Fibroblast of lung (primary cell): ENCODE data around the gene ESRRA. TPM values are rescaled to one million over a fixed set of nuclear protein-coding genes. Genes with fewer than 3 reads are reported as not detected.

ENCODE experiments used
- DNase-seq, 2 donors: peaks; one replicate each; pipeline versions ENCODE4 v3.0.0 to v3.0.0-alpha.2; 2010; ENCODE audit warnings: low read depth in 2 of 2
- H2AFZ ChIP-seq: 2 replicates; pipeline ENCODE4 v1.5.1; 2012; ENCODE audit warnings: low read length, control low read depth, inconsistent platforms
- H3K27ac ChIP-seq: 2 replicates; pipeline ENCODE4 v1.5.1; 2011; ENCODE audit warnings: low read length, control low read depth; ENCODE audit not compliant: insufficient read depth
- H3K27me3 ChIP-seq: 2 replicates; pipeline ENCODE4 v1.5.1; 2011; ENCODE audit warnings: mild to moderate bottlenecking, low read length; ENCODE audit not compliant: control insufficient read depth, insufficient read depth
- H3K36me3 ChIP-seq: 2 replicates; pipeline ENCODE4 v1.5.1; 2011; ENCODE audit warnings: low read length; ENCODE audit not compliant: control insufficient read depth, insufficient read depth
- H3K4me1 ChIP-seq: 2 replicates; pipeline ENCODE4 v1.5.1; 2011; ENCODE audit warnings: low read length; ENCODE audit not compliant: control insufficient read depth, insufficient read depth; ENCODE audit errors: extremely low read depth
- H3K4me2 ChIP-seq: 2 replicates; pipeline ENCODE4 v1.5.1; 2011; ENCODE audit warnings: low read length, control low read depth; ENCODE audit not compliant: insufficient read depth; ENCODE audit errors: extremely low read depth
- H3K4me3 ChIP-seq, 4 experiments: fragments of 200-600 bp in 1 of 4; sonication (generic) in 1 of 4; replicated peaks in 1 of 4; 2 replicates each; pipeline ENCODE4 v1.5.1; 2011 to 2016; ENCODE audit warnings: low read length in 4 of 4, low read depth in 3 of 4, mild to moderate bottlenecking in 3 of 4, control low read depth in 2 of 4, inconsistent platforms in 1 of 4, mixed read lengths in 1 of 4; ENCODE audit not compliant: insufficient read depth in 1 of 4; ENCODE audit errors: control extremely low read depth in 1 of 4
- H3K79me2 ChIP-seq: 2 replicates; pipeline ENCODE4 v1.5.1; 2012; ENCODE audit warnings: mild to moderate bottlenecking, low read length, inconsistent platforms; ENCODE audit not compliant: control insufficient read depth, insufficient read depth
- H3K9ac ChIP-seq: 2 replicates; pipeline ENCODE4 v1.5.1; 2011; ENCODE audit warnings: mild to moderate bottlenecking, low read length, control low read depth; ENCODE audit not compliant: insufficient read depth
- H3K9me3 ChIP-seq: 2 replicates; pipeline ENCODE4 v1.5.1; 2012; ENCODE audit warnings: low read depth, low read length; ENCODE audit not compliant: control insufficient read depth, insufficient read depth
- H4K20me1 ChIP-seq: 2 replicates; pipeline ENCODE4 v1.5.1; 2011; ENCODE audit warnings: low read length; ENCODE audit not compliant: control insufficient read depth, insufficient read depth; ENCODE audit errors: extremely low read depth
- CTCF ChIP-seq, 2 donors: IDR thresholded peaks in 1 of 2; conservative IDR thresholded peaks in 1 of 2; 1 replicate in 1 of 2; 2 replicates in 1 of 2; pipeline ENCODE4 v1.5.1; 2011 to 2012; ENCODE audit warnings: low read length in 2 of 2, control low read depth in 1 of 2, inconsistent platforms in 1 of 2, low read depth in 1 of 2, mild to moderate bottlenecking in 1 of 2
- EZH2 ChIP-seq: IDR thresholded peaks from 2 replicates; pipeline ENCODE4 v1.5.1; 2012; ENCODE audit warnings: low read length, control low read depth, mild to moderate bottlenecking; ENCODE audit errors: missing control alignments
- polyA plus RNA-seq, 2 donors: library from polyadenylated mRNA; depleted of rRNA in 1 of 2; stranded (reverse) in 1 of 2; unstranded in 1 of 2; fragments of >200 nt; gene quantifications; 2 replicates each; pipeline ENCODE4 v1.2.1, GENCODE V29; 2011 to 2012; ENCODE audit warnings: missing spikeins in 1 of 2
- total RNA-seq: library from RNA; depleted of rRNA; stranded (reverse); fragments of >200 nt; gene quantifications from 2 replicates; pipeline ENCODE4 v1.2.1, GENCODE V29; 2014

The ESRRA gene
- total and polyA plus RNA-seq, 2 donors (not counting 1 experiment from before 2014, with no cell fraction given): 6.7 to 32.5 TPM

DNA sequence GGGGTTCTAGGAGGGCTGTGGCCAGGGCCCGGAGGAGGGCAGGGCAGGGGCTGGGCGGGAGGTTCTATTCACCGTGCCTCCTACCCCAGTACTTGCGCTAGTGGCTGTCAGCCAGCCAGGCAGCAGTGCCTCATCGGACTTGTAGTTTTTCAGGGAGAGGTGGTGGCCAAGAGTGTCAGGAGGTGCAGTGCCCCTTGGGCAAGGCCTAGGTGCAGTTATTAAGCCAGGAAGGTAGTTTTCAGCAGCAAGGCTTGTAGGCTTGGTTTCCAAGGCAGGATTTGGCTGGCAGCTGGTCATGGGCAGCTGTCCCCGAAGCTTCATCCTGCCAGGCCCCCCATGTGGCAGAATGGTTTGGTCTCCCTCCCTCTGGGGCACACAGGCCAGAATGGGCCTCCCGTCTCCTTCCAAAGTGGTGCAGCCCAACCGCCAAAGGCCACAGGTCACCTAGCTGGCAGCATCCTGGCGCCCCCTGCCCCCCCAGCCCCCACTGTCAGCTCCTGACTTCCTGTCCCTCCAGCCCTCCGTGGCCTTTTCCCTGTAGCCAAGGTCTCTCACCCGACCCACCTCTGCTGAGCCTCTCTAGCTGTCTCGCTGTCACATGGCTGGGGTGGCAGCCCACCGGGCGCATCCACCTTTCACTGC, 43.2 kb downstream of the ESRRA start:
- H3K36me3 ChIP-seq: no peaks in the 10 kb centered on the region
- H3K9me3 ChIP-seq: no peaks in the 10 kb centered on the region
- TF ChIP-seq CTCF (conservative IDR thresholded peaks at IDR 0.05 in 1 of 2, IDR thresholded peaks at IDR 0.05 in 1 of 2; ENCODE audit: low read depth in 1 of 2, low read length in 2 of 2) (no peak), EZH2 (no peak)
- no peak overlapping the region for H3K4me2 ChIP-seq
- no peak overlapping the region for H3K9ac ChIP-seq
- H4K20me1 ChIP-seq: no peaks in the 10 kb centered on the region
- H3K27ac ChIP-seq: no peak overlapping the region
- H3K79me2 ChIP-seq: no peaks in the 10 kb centered on the region
- H2AFZ ChIP-seq: no peak overlapping the region
- H3K27me3 ChIP-seq: no peaks in the 10 kb centered on the region
- no peak for DNase-seq
- no peaks in the 10 kb centered on the region for H3K4me1 ChIP-seq
- no peak overlapping the region for H3K4me3 ChIP-seq

GRCh38 chr11:64349025-64349387, 43.7 kb downstream of the ESRRA start:
- Histone ChIP-seq H3K4me2 (no peak overlapping the region), H3K36me3 (no peaks in the 10 kb centered on the region), H3K27me3 (no peaks in the 10 kb centered on the region), H3K9ac (no peak overlapping the region), H3K9me3 (no peaks in the 10 kb centered on the region), H2AFZ (no peak overlapping the region), H3K27ac (no peak overlapping the region), H3K4me3 (no peak overlapping the region), H3K4me1 (no peaks in the 10 kb centered on the region), H4K20me1 (no peaks in the 10 kb centered on the region), H3K79me2 (no peaks in the 10 kb centered on the region)
- TF ChIP-seq CTCF (conservative IDR thresholded peaks at IDR 0.05 in 1 of 2, IDR thresholded peaks at IDR 0.05 in 1 of 2; ENCODE audit: low read depth in 1 of 2, low read length in 2 of 2) (no peak), EZH2 (no peak)
- no peak for DNase-seq

GRCh38 chr11:64349404-64349803, 44.1 kb downstream of the ESRRA start:
- Histone ChIP-seq H3K4me2 (no peak overlapping the region), H3K9me3 (no peaks in the 10 kb centered on the region), H3K36me3 (no peaks in the 10 kb centered on the region), H3K4me1 (no peaks in the 10 kb centered on the region), H3K27ac (no peak overlapping the region), H4K20me1 (no peaks in the 10 kb centered on the region), H3K9ac (no peak overlapping the region), H3K4me3 (no peak overlapping the region), H3K79me2 (no peaks in the 10 kb centered on the region), H2AFZ (no peak overlapping the region), H3K27me3 (no peaks in the 10 kb centered on the region)
- DNase-seq: no peak
- TF ChIP-seq CTCF (conservative IDR thresholded peaks at IDR 0.05 in 1 of 2, IDR thresholded peaks at IDR 0.05 in 1 of 2; ENCODE audit: low read depth in 1 of 2, low read length in 2 of 2) (no peak), EZH2 (no peak)
